CD14-positive monocyte (primary cell): ENCODE results near the gene PEMT. TPM values are rescaled to one million over a fixed set of nuclear protein-coding genes. Genes with fewer than 3 reads are reported as not detected.

ENCODE experiments used
- DNase-seq, 3 donors: peaks; one replicate each; pipeline ENCODE4 v3.0.0-alpha.2; 2011 to 2022
- H2AFZ ChIP-seq: 2 replicates; pipeline ENCODE4 v1.6.0; 2012; ENCODE audit warnings: mild to moderate bottlenecking, low read depth, low read length, inconsistent platforms; ENCODE audit not compliant: insufficient read depth, poor library complexity, severe bottlenecking
- H3K27ac ChIP-seq, 2 donors: 1 replicate in 1 of 2; 2 replicates in 1 of 2; pipeline ENCODE4 v1.5.1; 2012 to 2013; ENCODE audit warnings: low read length in 2 of 2, control low read depth in 1 of 2, inconsistent platforms in 1 of 2, low read depth in 1 of 2, mild to moderate bottlenecking in 1 of 2
- H3K27me3 ChIP-seq, 2 donors: one replicate each; pipeline versions ENCODE4 v1.6.0 to v1.6.1; 2011 to 2013; ENCODE audit warnings: low read length in 2 of 2; ENCODE audit not compliant: control insufficient read depth in 2 of 2, insufficient read depth in 2 of 2
- H3K36me3 ChIP-seq, 2 donors: replicated peaks in 1 of 2; 1 replicate in 1 of 2; 2 replicates in 1 of 2; pipeline versions ENCODE4 v1.5.1 to v1.6.1; 2012 to 2013; ENCODE audit warnings: low read length in 2 of 2, control low read depth in 1 of 2, inconsistent platforms in 1 of 2, mild to moderate bottlenecking in 1 of 2; ENCODE audit not compliant: insufficient read depth in 2 of 2, control insufficient read depth in 1 of 2
- H3K4me1 ChIP-seq, 2 donors: 1 replicate in 1 of 2; 2 replicates in 1 of 2; pipeline versions ENCODE4 v1.5.1 to v1.6.1; 2012 to 2013; ENCODE audit warnings: low read length in 2 of 2, control low read depth in 1 of 2, inconsistent platforms in 1 of 2, mild to moderate bottlenecking in 1 of 2, moderate library complexity in 1 of 2; ENCODE audit not compliant: insufficient read depth in 2 of 2, control insufficient read depth in 1 of 2
- H3K4me2 ChIP-seq: replicated peaks from 2 replicates; pipeline ENCODE3; 2012; ENCODE audit warnings: low read length, moderate library complexity, mild to moderate bottlenecking; ENCODE audit not compliant: poor library complexity, severe bottlenecking; ENCODE audit errors: extremely low read depth
- H3K4me3 ChIP-seq, 3 experiments: fragments of 200-600 bp in 1 of 3; sonication (generic) in 1 of 3; replicated peaks in 1 of 3; 1 replicate in 2 of 3; 2 replicates in 1 of 3; pipeline ENCODE4 v1.5.1; 2011 to 2013; ENCODE audit warnings: low read length in 3 of 3, mild to moderate bottlenecking in 3 of 3, control low read depth in 2 of 3, low read depth in 2 of 3, inconsistent platforms in 1 of 3, moderate library complexity in 1 of 3
- H3K79me2 ChIP-seq: 2 replicates; pipeline ENCODE4 v1.6.0; 2012; ENCODE audit warnings: mild to moderate bottlenecking, control low read depth, inconsistent platforms, low read length, moderate library complexity; ENCODE audit not compliant: insufficient read depth
- H3K9ac ChIP-seq: 2 replicates; pipeline ENCODE4 v1.6.0; 2017; ENCODE audit warnings: low read length, mild to moderate bottlenecking; ENCODE audit not compliant: insufficient read depth, poor library complexity, severe bottlenecking
- H3K9me3 ChIP-seq, 2 donors: replicated peaks in 1 of 2; 1 replicate in 1 of 2; 2 replicates in 1 of 2; pipeline versions ENCODE4 v1.5.1 to v1.6.1; 2012 to 2013; ENCODE audit warnings: low read length in 2 of 2, control low read depth in 1 of 2; ENCODE audit not compliant: control insufficient read depth in 1 of 2, insufficient read depth in 1 of 2
- H4K20me1 ChIP-seq: 2 replicates; pipeline ENCODE4 v1.6.0; 2012; ENCODE audit warnings: mild to moderate bottlenecking, low read length, control low read depth, moderate library complexity; ENCODE audit not compliant: insufficient read depth
- H3K27ac Mint-ChIP-seq, 7 donors: one replicate each; pipeline ENCODE4 v1.8.0; 2020; ENCODE audit warnings: mild to moderate bottlenecking in 7 of 7, mixed read lengths in 7 of 7, moderate library complexity in 6 of 7, inconsistent platforms in 2 of 7
- H3K27me3 Mint-ChIP-seq, 3 donors: one replicate each; pipeline ENCODE4 v1.8.0; 2021 to 2022; ENCODE audit warnings: low read depth in 3 of 3, mild to moderate bottlenecking in 3 of 3, mixed read lengths in 3 of 3, moderate library complexity in 3 of 3, inconsistent platforms in 1 of 3
- H3K36me3 Mint-ChIP-seq, 2 donors: one replicate each; pipeline ENCODE4 v1.8.0; 2020; ENCODE audit warnings: mixed read lengths in 2 of 2, inconsistent platforms in 1 of 2, mild to moderate bottlenecking in 1 of 2
- H3K4me1 Mint-ChIP-seq: one replicate; pipeline ENCODE4 v1.8.0; 2020; ENCODE audit warnings: mild to moderate bottlenecking, mixed read lengths
- H3K4me3 Mint-ChIP-seq, 2 donors: one replicate each; pipeline ENCODE4 v1.8.0; 2020; ENCODE audit warnings: mild to moderate bottlenecking in 2 of 2, mixed read lengths in 2 of 2, moderate library complexity in 1 of 2
- H3K9me3 Mint-ChIP-seq, 7 donors: one replicate each; pipeline ENCODE4 v1.8.0; 2020 to 2022; ENCODE audit warnings: mixed read lengths in 7 of 7, mild to moderate bottlenecking in 6 of 7, moderate library complexity in 6 of 7, inconsistent platforms in 2 of 7
- WGBS: methylation state at CpG from one replicate; pipeline ENCODE4 v1.1.5; 2013; ENCODE audit warnings: missing lambda C conversion rate; ENCODE audit not compliant: insufficient coverage; 5-methylcytosine and 5-hydroxymethylcytosine counted together
- intact Hi-C, 2 donors: fragments of 100-400 bp; cut with micrococcal nuclease; formaldehyde crosslinking; loops; one replicate each; pipeline versions ENCODE4 v1.15.0 to v1.15.1; 2023
- polyA plus RNA-seq, 3 donors: library from polyadenylated mRNA; depleted of rRNA in 1 of 3; unstranded in 2 of 3; stranded (reverse) in 1 of 3; fragments of 300-500 nt in 2 of 3; fragments of >200 nt in 1 of 3; fragmentation: Illumina TruSeq in 2 of 3; gene quantifications; 1 replicate in 2 of 3; 2 replicates in 1 of 3; pipeline ENCODE4 v1.2.3, GENCODE V29; 2012 to 2021
- TF ChIP-seq, protein P1 (sequence below): fragments of 200-600 bp; IDR thresholded peaks from one replicate; pipeline ENCODE4 v1.8.0; 2022; ENCODE audit warnings: antibody characterized with exemption, mild to moderate bottlenecking

The PEMT gene
- polyA plus RNA-seq, 3 donors: 26.7 to 41.0 (median 38.4) TPM

DNA sequence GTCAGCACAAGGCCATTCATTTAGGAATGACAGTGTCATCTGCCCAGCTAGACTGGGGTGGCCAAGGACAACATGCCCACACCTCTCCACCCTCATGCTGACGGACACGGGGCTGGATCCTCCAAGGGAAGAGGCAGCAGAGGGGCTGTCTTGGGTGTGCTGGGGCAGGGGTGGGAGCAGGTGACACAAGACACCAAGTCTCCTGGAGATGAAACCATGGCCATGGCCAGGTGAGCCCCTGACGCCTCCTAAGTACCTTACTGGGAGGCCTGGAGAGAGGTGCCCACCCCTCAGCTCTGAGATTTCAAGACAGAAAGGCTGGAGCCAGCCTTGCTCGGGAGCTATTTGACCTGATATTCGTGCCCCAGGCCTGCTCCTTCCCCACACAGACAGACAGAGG lies 86.4 kb downstream of the PEMT start:
- TF ChIP-seq, protein P1, sequence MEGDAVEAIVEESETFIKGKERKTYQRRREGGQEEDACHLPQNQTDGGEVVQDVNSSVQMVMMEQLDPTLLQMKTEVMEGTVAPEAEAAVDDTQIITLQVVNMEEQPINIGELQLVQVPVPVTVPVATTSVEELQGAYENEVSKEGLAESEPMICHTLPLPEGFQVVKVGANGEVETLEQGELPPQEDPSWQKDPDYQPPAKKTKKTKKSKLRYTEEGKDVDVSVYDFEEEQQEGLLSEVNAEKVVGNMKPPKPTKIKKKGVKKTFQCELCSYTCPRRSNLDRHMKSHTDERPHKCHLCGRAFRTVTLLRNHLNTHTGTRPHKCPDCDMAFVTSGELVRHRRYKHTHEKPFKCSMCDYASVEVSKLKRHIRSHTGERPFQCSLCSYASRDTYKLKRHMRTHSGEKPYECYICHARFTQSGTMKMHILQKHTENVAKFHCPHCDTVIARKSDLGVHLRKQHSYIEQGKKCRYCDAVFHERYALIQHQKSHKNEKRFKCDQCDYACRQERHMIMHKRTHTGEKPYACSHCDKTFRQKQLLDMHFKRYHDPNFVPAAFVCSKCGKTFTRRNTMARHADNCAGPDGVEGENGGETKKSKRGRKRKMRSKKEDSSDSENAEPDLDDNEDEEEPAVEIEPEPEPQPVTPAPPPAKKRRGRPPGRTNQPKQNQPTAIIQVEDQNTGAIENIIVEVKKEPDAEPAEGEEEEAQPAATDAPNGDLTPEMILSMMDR: no peak
- H4K20me1 ChIP-seq: no peaks in the 10 kb centered on the region
- no peak for DNase-seq
- H3K36me3 Mint-ChIP-seq: peaks cover 0 to 3% of the 10 kb centered on the region in 2 donors
- 83% methylated on average over 1 of the region's 5 CpGs for WGBS
- H3K4me2 ChIP-seq: no peak overlapping the region
- H2AFZ ChIP-seq: no peak overlapping the region
- H3K4me1 ChIP-seq: no peaks in the 10 kb centered on the region
- H3K4me3 ChIP-seq: no peak overlapping the region
- intact Hi-C loops: no loop called here
- no peaks in the 10 kb centered on the region for H3K9me3 ChIP-seq
- no peaks in the 10 kb centered on the region for H3K9me3 Mint-ChIP-seq
- H3K79me2 ChIP-seq: no peaks in the 10 kb centered on the region
- H3K27ac ChIP-seq: no peak overlapping the region
- H3K9ac ChIP-seq: no peak overlapping the region
- H3K27me3 Mint-ChIP-seq: peaks cover 2 to 3% (median 2%) of the 10 kb centered on the region in 3 donors
- H3K4me1 Mint-ChIP-seq: no peaks in the 10 kb centered on the region
- no peak overlapping the region for H3K27ac Mint-ChIP-seq
- no peak overlapping the region for H3K4me3 Mint-ChIP-seq
- no peaks in the 10 kb centered on the region for H3K27me3 ChIP-seq
- H3K36me3 ChIP-seq: no peaks in the 10 kb centered on the region

DNA sequence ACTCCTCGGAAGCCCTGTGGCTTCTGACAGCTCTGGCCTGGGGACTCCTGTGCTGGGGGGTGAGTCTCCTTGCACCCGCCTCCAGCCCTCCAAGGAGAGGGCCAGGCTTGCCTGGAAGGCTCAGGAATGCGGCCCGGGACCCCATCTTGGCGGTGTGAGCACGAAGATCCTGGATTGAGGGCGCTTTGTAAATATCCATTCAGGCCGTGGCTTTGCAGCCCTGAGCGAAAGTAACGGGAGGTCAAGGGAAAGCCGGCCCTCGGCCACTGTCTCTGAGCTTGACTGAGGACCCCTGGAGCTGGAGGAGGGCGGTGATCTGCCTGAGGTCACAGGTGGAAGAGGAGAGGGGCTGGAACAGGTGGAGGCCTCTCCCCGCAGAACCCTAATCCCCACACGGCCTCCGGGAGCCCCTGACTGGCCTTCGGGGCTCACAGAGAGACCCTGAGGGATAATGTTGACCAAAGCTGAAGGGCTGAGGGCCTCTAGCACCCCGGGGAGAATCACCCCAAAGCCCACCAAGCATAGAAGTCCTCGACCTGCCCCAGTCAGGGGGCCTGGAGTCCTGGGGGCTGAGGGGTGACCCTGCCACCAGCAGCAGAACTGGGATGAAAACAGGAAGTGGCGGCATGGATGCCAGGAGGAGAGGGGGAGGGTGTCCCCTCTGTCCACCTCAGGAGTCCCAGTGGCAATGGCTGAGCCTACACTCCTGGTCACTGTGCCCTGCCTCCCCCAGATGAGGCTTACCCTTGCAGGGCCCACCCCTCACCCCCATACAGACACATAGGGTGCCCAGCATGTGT lies 87.0 kb downstream of the PEMT start:
- Histone ChIP-seq H4K20me1 (no peaks in the 10 kb centered on the region), H2AFZ (no peak overlapping the region), H3K79me2 (no peaks in the 10 kb centered on the region), H3K36me3 (no peaks in the 10 kb centered on the region), H3K9ac (no peak overlapping the region), H3K27ac (no peak overlapping the region), H3K9me3 (no peaks in the 10 kb centered on the region), H3K4me1 (no peaks in the 10 kb centered on the region), H3K4me3 (no peak overlapping the region), H3K4me2 (no peak overlapping the region), H3K27me3 (no peaks in the 10 kb centered on the region)
- Mint-ChIP-seq H3K4me1 (no peaks in the 10 kb centered on the region), H3K9me3 (no peaks in the 10 kb centered on the region), H3K4me3 (no peak overlapping the region), H3K27me3 (peaks cover 2 to 3% (median 2%) of the 10 kb centered on the region in 3 donors), H3K36me3 (peaks cover 0 to 3% of the 10 kb centered on the region in 2 donors), H3K27ac (no peak overlapping the region)
- DNase-seq: no peak
- TF ChIP-seq, protein P1: no peak
- intact Hi-C loops: no loop called here
- 93% methylated on average over 14 of the region's 20 CpGs for WGBS
